Measurements from ENCODE around the gene ATP1A1.

ATP1A1 gene

GRCh38 chr1:116392717-116393404, 19.8 kb downstream of the ATP1A1 start:
- no peak for DNase-seq

GRCh38 chr1:116393792-116394191, 20.7 kb downstream of the ATP1A1 start:
- DNase-seq = no peak

GRCh38 chr1:116394270-116394669, 21.2 kb downstream of the ATP1A1 start:
- DNase-seq = no peak

GRCh38 chr1:116396769-116397168, 23.7 kb downstream of the ATP1A1 start:
- DNase-seq = no peak

GRCh38 chr1:116397728-116398127, 24.7 kb downstream of the ATP1A1 start:
- DNase-seq = no peak

- no peak for DNase-seq
Observed at GRCh38 chr1:116400780-116401179, 27.7 kb downstream of the ATP1A1 start.

- no peak for DNase-seq
Observed at GRCh38 chr1:116401646-116402176, 28.7 kb downstream of the ATP1A1 start.

GRCh38 chr1:116402333-116402732, 29.3 kb downstream of the ATP1A1 start:
- no peak for DNase-seq

- no peak for DNase-seq
Observed at GRCh38 chr1:116403496-116404136, 30.6 kb downstream of the ATP1A1 start.

- no peak for DNase-seq
Observed at GRCh38 chr1:116404699-116405098, 31.7 kb downstream of the ATP1A1 start.

- DNase-seq = no peak
Observed at GRCh38 chr1:116405241-116406135, 32.4 kb downstream of the ATP1A1 start.

- DNase-seq = no peak
Observed at GRCh38 chr1:116407033-116407432, 34.0 kb downstream of the ATP1A1 start.

- DNase-seq = no peak
Observed at GRCh38 chr1:116408193-116408592, 35.1 kb downstream of the ATP1A1 start.

- DNase-seq = no peak
Observed at GRCh38 chr1:116408803-116409720, 36.0 kb downstream of the ATP1A1 start.

GRCh38 chr1:116409751-116410191, 36.7 kb downstream of the ATP1A1 start:
- DNase-seq = no peak

GRCh38 chr1:116411784-116412479, 38.9 kb downstream of the ATP1A1 start:
- no peak for DNase-seq

- no peak for DNase-seq
Observed at GRCh38 chr1:116412480-116412798, 39.4 kb downstream of the ATP1A1 start.

- no peak for DNase-seq
Observed at GRCh38 chr1:116412898-116413297, 39.9 kb downstream of the ATP1A1 start.

GRCh38 chr1:116413414-116413813, 40.4 kb downstream of the ATP1A1 start:
- DNase-seq = no peak

- no peak for DNase-seq
Observed at GRCh38 chr1:116414364-116414763, 41.3 kb downstream of the ATP1A1 start.

GRCh38 chr1:116415200-116415698, 42.2 kb downstream of the ATP1A1 start:
- no peak for DNase-seq
